GM12864 (cell line): ENCODE measurements around the gene HDAC7.

Experiments
- DNase-seq: peaks from one replicate; pipeline ENCODE4 v3.0.0-alpha.2; 2011; ENCODE audit warnings: low read depth
- H3K4me3 ChIP-seq: 2 replicates; pipeline ENCODE4 v1.5.1; 2011; ENCODE audit warnings: mild to moderate bottlenecking, low read depth, low read length, control low read depth
- TF ChIP-seq, protein P1 (sequence below): IDR thresholded peaks from 2 replicates; pipeline ENCODE4 v1.5.1; 2011; ENCODE audit warnings: low read depth, mild to moderate bottlenecking, moderate library complexity, low read length, control low read depth, inconsistent platforms; ENCODE audit errors: missing control alignments

The HDAC7 gene

DNA sequence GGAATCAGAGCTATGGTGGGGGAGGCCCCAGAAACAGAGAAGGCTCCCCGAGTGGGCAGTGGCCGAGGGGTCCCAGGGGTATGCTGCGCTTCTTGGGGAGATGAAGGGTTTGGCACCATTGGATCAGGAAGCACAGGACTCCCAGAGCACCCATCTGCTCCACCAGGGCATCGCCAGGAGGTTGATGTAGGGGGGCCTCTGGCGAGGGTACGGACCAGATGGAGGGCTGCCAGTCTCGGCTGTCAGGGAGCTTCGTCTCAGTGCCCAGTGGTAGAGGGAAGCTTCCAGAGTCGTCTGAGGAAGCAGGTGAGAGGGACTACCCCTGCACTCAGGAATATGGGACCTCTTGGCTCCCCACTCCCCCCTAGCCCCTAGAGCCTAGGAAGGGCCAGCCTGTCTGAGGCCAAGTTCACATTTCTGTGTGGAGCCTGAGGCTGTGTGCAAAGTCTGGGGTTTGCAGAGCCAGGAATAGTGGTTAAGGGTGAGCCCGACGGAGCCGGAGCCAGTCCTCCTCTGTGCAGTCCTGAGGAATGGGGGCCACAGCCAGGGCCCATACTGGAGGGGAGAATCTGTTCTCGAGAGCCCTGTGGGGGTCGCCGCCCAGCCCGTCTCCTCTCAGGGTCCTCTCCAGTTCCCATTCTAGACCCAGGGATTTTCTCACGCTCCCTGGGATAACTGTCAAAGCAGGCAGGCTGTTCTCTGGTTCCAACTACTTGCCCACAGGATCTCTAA, 36.5 kb downstream of the HDAC7 start:
- DNase-seq = no peak
- no peak overlapping the region for H3K4me3 ChIP-seq
- TF ChIP-seq, protein P1, sequence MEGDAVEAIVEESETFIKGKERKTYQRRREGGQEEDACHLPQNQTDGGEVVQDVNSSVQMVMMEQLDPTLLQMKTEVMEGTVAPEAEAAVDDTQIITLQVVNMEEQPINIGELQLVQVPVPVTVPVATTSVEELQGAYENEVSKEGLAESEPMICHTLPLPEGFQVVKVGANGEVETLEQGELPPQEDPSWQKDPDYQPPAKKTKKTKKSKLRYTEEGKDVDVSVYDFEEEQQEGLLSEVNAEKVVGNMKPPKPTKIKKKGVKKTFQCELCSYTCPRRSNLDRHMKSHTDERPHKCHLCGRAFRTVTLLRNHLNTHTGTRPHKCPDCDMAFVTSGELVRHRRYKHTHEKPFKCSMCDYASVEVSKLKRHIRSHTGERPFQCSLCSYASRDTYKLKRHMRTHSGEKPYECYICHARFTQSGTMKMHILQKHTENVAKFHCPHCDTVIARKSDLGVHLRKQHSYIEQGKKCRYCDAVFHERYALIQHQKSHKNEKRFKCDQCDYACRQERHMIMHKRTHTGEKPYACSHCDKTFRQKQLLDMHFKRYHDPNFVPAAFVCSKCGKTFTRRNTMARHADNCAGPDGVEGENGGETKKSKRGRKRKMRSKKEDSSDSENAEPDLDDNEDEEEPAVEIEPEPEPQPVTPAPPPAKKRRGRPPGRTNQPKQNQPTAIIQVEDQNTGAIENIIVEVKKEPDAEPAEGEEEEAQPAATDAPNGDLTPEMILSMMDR = no peak

DNA sequence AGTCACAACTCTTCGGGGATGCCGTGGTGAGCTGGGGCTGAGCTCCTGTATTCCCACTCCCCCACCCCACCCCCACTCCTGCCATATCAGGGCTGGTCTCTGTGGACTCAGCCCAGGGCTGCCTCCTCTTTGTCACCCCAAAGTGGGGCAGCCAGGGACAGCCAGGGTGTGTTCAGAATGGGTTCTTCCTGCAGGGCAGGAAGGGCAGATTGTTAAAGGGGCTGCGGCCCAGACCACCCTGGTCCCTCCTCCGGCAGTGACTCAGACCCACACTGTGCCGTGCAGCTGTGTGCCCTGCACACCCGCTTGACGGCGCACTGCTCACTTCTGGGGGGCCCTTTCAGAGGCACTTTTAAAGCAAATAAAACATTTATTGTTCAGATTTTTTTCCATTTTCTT, 37.3 kb downstream of the HDAC7 start:
- DNase-seq = no peak
- TF ChIP-seq, protein P1 = no peak

DNA sequence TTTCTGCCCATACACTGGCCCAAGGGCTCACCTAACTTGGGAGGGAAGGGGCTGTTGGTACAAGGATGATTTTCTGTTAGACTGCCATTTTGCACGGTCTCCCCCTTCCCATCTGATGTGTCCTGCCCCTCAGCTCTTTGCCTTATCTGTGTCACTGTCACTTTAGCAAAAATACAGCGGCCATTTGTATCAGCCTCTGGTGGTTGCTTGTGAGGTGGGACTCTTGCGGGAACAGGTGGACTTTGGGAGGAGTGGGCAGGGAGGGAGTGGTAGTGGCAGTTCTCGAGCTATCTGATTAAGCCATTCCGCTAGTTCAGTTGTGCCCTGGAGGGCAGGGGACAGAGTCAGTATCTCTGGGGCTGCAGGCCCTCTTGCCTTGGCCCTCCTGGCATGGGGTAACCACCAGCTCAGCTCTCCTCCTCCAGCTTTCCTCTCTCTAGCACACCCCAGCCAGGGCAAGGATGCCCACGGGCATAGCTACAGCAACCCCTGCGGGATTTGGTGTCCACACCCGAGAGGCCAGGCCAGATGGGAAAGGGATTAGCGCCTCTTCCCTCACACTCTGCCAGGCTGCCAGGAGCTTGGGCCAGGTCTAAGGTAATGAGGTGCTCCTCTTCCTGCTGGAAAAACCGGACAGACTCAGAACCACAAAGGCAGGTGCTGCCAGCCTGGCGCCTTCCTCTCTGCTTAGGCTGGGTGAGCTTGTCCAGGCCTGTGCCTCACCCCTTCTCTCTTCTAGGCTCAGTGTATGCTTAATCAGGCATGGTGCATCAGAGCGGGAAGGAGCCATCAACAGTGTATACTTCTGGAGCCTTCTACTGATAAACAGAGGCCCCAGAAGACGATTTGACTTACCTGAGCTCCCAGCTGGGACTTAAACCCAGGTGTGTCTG, 38.0 kb downstream of the HDAC7 start:
- TF ChIP-seq, protein P1 = no peak
- no peak overlapping the region for H3K4me3 ChIP-seq
- no peak for DNase-seq

More for the DNA sequence above, 37.3 kb downstream of the HDAC7 start:
- H3K4me3 ChIP-seq = no peak overlapping the region

DNA sequence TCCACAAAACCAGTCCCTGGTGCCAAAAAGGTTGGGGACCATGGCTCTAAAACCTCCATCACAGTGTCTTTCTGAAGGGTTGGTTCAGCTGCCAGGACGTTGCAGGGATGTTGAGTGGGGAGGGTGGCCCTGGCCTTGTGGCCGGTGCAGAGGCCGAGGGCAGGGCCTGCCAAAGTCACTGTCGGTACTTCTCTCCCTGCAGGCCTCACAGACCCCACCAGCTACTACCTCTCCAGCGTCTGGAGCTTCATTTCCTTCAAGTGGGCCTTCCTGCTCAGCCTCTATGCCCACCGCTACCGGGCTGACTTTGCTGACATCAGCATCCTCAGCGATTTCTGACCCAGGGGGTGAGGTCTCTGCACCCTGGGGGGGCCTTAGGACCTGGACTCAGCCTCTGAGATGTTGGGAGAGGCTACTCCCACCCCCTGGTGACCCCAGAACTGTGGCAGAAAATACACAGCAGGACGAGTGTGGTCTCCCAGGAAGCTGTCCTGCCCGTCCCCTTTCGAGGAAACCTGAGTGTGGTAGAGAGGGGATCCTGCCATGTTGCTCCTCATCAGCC, 39.7 kb downstream of the HDAC7 start:
- no peak overlapping the region for H3K4me3 ChIP-seq
- DNase-seq = no peak
- TF ChIP-seq, protein P1 = no peak

DNA sequence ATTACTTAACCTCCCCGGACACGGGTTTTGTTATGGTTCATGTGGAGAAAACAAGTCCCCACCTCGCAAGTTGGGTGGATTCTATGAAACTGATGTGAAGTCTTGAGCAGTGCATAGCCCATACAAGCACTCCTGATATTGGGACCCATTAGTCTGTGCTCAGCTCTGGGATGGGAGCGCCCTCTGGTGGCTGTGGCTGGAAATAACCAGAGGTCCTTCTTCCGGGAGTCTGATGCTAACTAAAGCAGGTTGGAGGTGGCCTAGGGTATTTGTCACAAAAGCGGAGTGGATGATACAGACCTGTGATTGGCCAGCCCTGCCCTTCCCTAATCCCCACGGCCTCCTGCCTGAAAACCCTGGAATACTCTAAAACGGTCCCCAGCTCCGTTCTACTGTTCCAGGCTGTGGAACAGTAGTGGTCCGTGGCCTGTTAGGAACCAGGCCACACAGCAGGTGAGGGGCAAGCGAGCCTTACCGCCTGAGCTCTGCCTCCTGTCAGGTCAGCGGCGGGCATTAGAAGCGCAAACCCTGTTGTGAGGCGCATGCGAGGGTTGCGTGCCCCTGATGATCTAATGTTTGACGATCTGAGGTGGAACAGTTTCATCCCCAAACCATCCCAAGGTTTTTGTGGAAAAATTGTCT, 40.3 kb downstream of the HDAC7 start:
- peak; percentile 70 for DNase-seq
- no peak overlapping the region for H3K4me3 ChIP-seq
- TF ChIP-seq, protein P1 = peak; percentile 97

DNA sequence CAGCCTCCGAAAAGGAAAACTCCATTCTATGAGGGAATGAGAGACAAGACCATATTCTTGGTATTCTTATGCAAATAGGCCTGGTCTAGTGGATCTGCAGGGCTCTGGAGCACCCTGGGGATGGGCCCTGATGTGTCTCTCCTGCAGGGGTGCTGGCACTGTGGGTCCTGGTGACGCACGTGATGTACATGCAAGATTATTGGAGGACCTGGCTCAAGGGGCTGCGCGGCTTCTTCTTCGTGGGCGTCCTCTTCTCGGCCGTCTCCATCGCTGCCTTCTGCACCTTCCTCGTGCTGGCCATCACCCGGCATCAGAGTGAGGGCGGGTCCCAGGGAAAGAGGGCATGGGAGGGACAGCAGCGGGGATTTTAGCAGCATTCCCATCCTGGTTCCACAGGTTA, 40.8 kb downstream of the HDAC7 start:
- no peak overlapping the region for H3K4me3 ChIP-seq
- TF ChIP-seq, protein P1 = no peak
- DNase-seq = no peak
